Trophoblast cell (in vitro differentiated cells and primary cell): ENCODE results near the gene PHF1.

Experiments used
- DNase-seq, 2 donors: peaks; one replicate each; pipeline ENCODE4 v3.0.0-alpha.2; 2016
- H2AFZ ChIP-seq: 2 replicates; pipeline ENCODE4 v1.6.1; 2013; ENCODE audit warnings: low read length, moderate library complexity, mild to moderate bottlenecking; ENCODE audit not compliant: insufficient read depth, poor library complexity
- H2AK5ac ChIP-seq: 2 replicates; pipeline ENCODE4 v1.6.1; 2013; ENCODE audit warnings: mild to moderate bottlenecking, low read length
- H2BK120ac ChIP-seq: 2 replicates; pipeline ENCODE4 v1.6.1; 2013; ENCODE audit warnings: low read length, mild to moderate bottlenecking, moderate library complexity; ENCODE audit not compliant: insufficient read depth, poor library complexity
- H2BK12ac ChIP-seq: 2 replicates; pipeline ENCODE4 v1.6.1; 2013; ENCODE audit warnings: mild to moderate bottlenecking, low read length, moderate library complexity
- H2BK5ac ChIP-seq: 2 replicates; pipeline ENCODE4 v1.6.1; 2013; ENCODE audit warnings: low read length, low read depth, moderate library complexity, mild to moderate bottlenecking; ENCODE audit not compliant: poor library complexity
- H3K14ac ChIP-seq: 2 replicates; pipeline ENCODE4 v1.6.1; 2013; ENCODE audit warnings: mild to moderate bottlenecking, low read length
- H3K18ac ChIP-seq: 2 replicates; pipeline ENCODE4 v1.6.1; 2013; ENCODE audit warnings: mild to moderate bottlenecking, low read length
- H3K23ac ChIP-seq: 2 replicates; pipeline ENCODE4 v1.6.1; 2013; ENCODE audit warnings: low read length
- H3K27ac ChIP-seq: 2 replicates; pipeline ENCODE4 v1.5.1; 2013; ENCODE audit warnings: low read depth, mild to moderate bottlenecking, inconsistent platforms, low read length, moderate library complexity
- H3K27me3 ChIP-seq: 2 replicates; pipeline ENCODE4 v1.6.1; 2013; ENCODE audit warnings: inconsistent platforms, mild to moderate bottlenecking, low read length, moderate library complexity; ENCODE audit not compliant: insufficient read depth
- H3K36me3 ChIP-seq, 2 experiments: 1 replicate in 1 of 2; 2 replicates in 1 of 2; pipeline ENCODE4 v1.6.1; 2013; ENCODE audit warnings: low read length in 2 of 2, mild to moderate bottlenecking in 2 of 2, moderate library complexity in 1 of 2; ENCODE audit not compliant: insufficient read depth in 2 of 2, control insufficient read depth in 1 of 2
- H3K4ac ChIP-seq: 2 replicates; pipeline ENCODE4 v1.6.1; 2013; ENCODE audit warnings: low read depth, mild to moderate bottlenecking, low read length, moderate library complexity
- H3K4me1 ChIP-seq, 2 experiments: 1 replicate in 1 of 2; 2 replicates in 1 of 2; pipeline ENCODE4 v1.6.1; 2013; ENCODE audit warnings: low read length in 2 of 2, mild to moderate bottlenecking in 2 of 2, moderate library complexity in 1 of 2; ENCODE audit not compliant: insufficient read depth in 2 of 2, control insufficient read depth in 1 of 2
- H3K4me2 ChIP-seq: 2 replicates; pipeline ENCODE4 v1.6.1; 2013; ENCODE audit warnings: inconsistent platforms, mild to moderate bottlenecking, low read length, moderate library complexity
- H3K4me3 ChIP-seq: 2 replicates; pipeline ENCODE4 v1.5.1; 2013; ENCODE audit warnings: mild to moderate bottlenecking, low read depth, low read length, inconsistent platforms
- H3K79me1 ChIP-seq: one replicate; pipeline ENCODE4 v1.6.1; 2013; ENCODE audit warnings: low read length
- H3K79me2 ChIP-seq: 2 replicates; pipeline ENCODE4 v1.6.1; 2013; ENCODE audit warnings: low read length, mild to moderate bottlenecking; ENCODE audit not compliant: control insufficient read depth, insufficient read depth, poor library complexity
- H3K9ac ChIP-seq: 2 replicates; pipeline ENCODE4 v1.6.1; 2013; ENCODE audit warnings: mild to moderate bottlenecking, low read length
- H3K9me3 ChIP-seq: 2 replicates; pipeline ENCODE4 v1.6.1; 2013; ENCODE audit warnings: low read depth, mild to moderate bottlenecking, control low read depth, inconsistent platforms, low read length; ENCODE audit not compliant: insufficient read depth
- H4K12ac ChIP-seq: 2 replicates; pipeline ENCODE4 v1.6.1; 2013; ENCODE audit warnings: low read depth, mild to moderate bottlenecking, low read length, moderate library complexity
- H4K8ac ChIP-seq: 2 replicates; pipeline ENCODE4 v1.6.1; 2013; ENCODE audit warnings: low read depth, mild to moderate bottlenecking, low read length, moderate library complexity
- H4K91ac ChIP-seq: one replicate; pipeline ENCODE4 v1.6.1; 2013; ENCODE audit warnings: low read depth, mild to moderate bottlenecking, low read length, moderate library complexity
- WGBS: extraction: QIAGEN DNeasy Blood & Tissue Kit; methylation state at CpG from one replicate; pipeline ENCODE4 v1.1.7; 2013; ENCODE audit warnings: missing lambda C conversion rate; ENCODE audit not compliant: insufficient read length, insufficient coverage; ENCODE audit errors: extremely low coverage; 5-methylcytosine and 5-hydroxymethylcytosine counted together

Gene PHF1

GRCh38 chr6:33439956-33440648 is 29.3 kb downstream of the PHF1 start:
- no peak overlapping the region for H4K8ac ChIP-seq
- no peak overlapping the region for H2BK12ac ChIP-seq
- H3K18ac ChIP-seq, result no peak overlapping the region
- H2BK5ac ChIP-seq, result no peak overlapping the region
- H4K12ac ChIP-seq, result no peak overlapping the region
- H4K91ac ChIP-seq, result no peak overlapping the region
- no peak overlapping the region for H2AFZ ChIP-seq
- WGBS, result no CpG with 5 or more reads among the region's 9 CpGs
- H3K9ac ChIP-seq, result no peak overlapping the region
- H3K4ac ChIP-seq, result no peak overlapping the region
- no peak overlapping the region for H2AK5ac ChIP-seq
- no peaks in the 10 kb centered on the region for H3K79me1 ChIP-seq
- DNase-seq, result no peak
- no peak overlapping the region for H3K14ac ChIP-seq
- H3K27me3 ChIP-seq, result no peaks in the 10 kb centered on the region
- no peak overlapping the region for H3K4me3 ChIP-seq
- no peak overlapping the region for H3K23ac ChIP-seq
- no peaks in the 10 kb centered on the region for H3K79me2 ChIP-seq
- peaks cover 62 to 78% of the 10 kb centered on the region in 2 experiments for H3K36me3 ChIP-seq
- no peak overlapping the region for H3K4me2 ChIP-seq
- H2BK120ac ChIP-seq, result no peak overlapping the region
- H3K9me3 ChIP-seq, result peaks cover 2% of the 10 kb centered on the region
- no peaks in the 10 kb centered on the region for H3K4me1 ChIP-seq
- H3K27ac ChIP-seq, result no peak overlapping the region

GRCh38 chr6:33440649-33441309 is 30.0 kb downstream of the PHF1 start:
- H3K27me3 ChIP-seq, result no peaks in the 10 kb centered on the region

DNA sequence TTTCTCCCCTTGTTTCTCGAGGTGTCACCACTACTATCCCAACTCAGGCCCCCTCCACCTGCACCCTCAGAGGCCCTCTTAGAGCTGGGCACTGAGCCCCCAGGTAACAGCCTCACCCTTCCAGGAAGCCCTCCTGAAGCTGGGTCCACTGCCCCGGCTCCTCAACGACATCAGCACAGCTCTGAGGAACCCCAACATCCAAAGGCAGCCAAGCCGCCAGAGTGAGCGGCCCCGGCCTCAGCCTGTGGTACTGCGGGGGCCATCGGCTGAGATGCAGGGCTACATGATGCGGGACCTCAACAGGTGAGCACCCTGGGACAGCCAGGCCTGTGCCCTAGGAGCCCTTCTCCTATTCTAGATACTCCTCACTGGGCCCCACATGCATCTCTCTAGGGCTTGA is 30.6 kb downstream of the PHF1 start:
- Histone ChIP-seq H3K18ac (no peak overlapping the region), H2AFZ (no peak overlapping the region), H3K27me3 (no peaks in the 10 kb centered on the region), H3K27ac (no peak overlapping the region), H2BK120ac (no peak overlapping the region), H2BK12ac (no peak overlapping the region), H3K9me3 (peaks cover 4% of the 10 kb centered on the region), H3K14ac (no peak overlapping the region), H3K4me2 (no peak overlapping the region), H2AK5ac (no peak overlapping the region), H4K8ac (no peak overlapping the region), H3K4me1 (no peaks in the 10 kb centered on the region), H3K79me1 (no peaks in the 10 kb centered on the region), H3K9ac (no peak overlapping the region), H3K23ac (no peak overlapping the region), H3K36me3 (peaks cover 63 to 73% of the 10 kb centered on the region in 2 experiments), H4K12ac (no peak overlapping the region), H3K79me2 (no peaks in the 10 kb centered on the region), H3K4ac (no peak overlapping the region), H4K91ac (no peak overlapping the region), H2BK5ac (no peak overlapping the region), H3K4me3 (no peak overlapping the region)
- no CpG with 5 or more reads among the region's 9 CpGs for WGBS
- no peak for DNase-seq

More at GRCh38 chr6:33440649-33441309, 30.0 kb downstream of the PHF1 start:
- Histone ChIP-seq H3K18ac (no peak overlapping the region), H2BK120ac (no peak overlapping the region), H3K4me1 (no peaks in the 10 kb centered on the region), H3K4me2 (no peak overlapping the region), H3K79me2 (no peaks in the 10 kb centered on the region), H3K27ac (no peak overlapping the region), H3K36me3 (peaks cover 58 to 71% of the 10 kb centered on the region in 2 experiments), H3K79me1 (no peaks in the 10 kb centered on the region), H2AFZ (no peak overlapping the region), H2BK12ac (no peak overlapping the region), H4K8ac (no peak overlapping the region), H2BK5ac (no peak overlapping the region), H3K4ac (no peak overlapping the region), H4K91ac (no peak overlapping the region), H2AK5ac (no peak overlapping the region), H3K14ac (no peak overlapping the region), H3K23ac (no peak overlapping the region), H3K9me3 (peaks cover 2% of the 10 kb centered on the region), H4K12ac (no peak overlapping the region), H3K4me3 (no peak overlapping the region), H3K9ac (no peak overlapping the region)
- no CpG with 5 or more reads among the region's 19 CpGs for WGBS
- no peak for DNase-seq

DNA sequence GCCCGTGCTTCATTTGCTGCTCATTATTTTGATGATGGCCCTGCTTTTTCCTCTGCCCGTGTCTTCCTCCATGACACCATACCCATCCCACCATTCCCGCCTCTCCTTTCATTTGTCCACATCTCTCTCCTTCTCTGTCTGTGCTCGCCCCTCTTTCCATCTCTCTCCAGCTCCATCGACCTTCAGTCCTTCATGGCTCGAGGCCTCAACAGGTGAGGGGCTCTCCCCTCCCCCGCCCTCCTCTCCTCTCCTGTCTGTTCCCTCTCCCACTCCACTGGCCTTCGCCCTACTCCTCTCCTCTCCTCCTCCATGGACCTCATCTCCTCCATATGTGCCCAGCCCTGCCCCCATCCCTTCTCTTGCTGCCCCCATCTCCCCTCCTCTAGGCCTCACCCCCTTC is 31.5 kb downstream of the PHF1 start:
- Histone ChIP-seq H3K27ac (no peak overlapping the region), H4K8ac (no peak overlapping the region), H3K4ac (no peak overlapping the region), H3K14ac (no peak overlapping the region), H3K4me3 (no peak overlapping the region), H2BK12ac (no peak overlapping the region), H2BK5ac (no peak overlapping the region), H3K9ac (no peak overlapping the region), H4K12ac (no peak overlapping the region), H3K4me1 (no peaks in the 10 kb centered on the region), H3K23ac (no peak overlapping the region), H3K79me1 (no peaks in the 10 kb centered on the region), H3K9me3 (peaks cover 2% of the 10 kb centered on the region), H3K27me3 (no peaks in the 10 kb centered on the region), H2BK120ac (no peak overlapping the region), H4K91ac (no peak overlapping the region), H3K18ac (no peak overlapping the region), H3K79me2 (no peaks in the 10 kb centered on the region), H3K4me2 (no peak overlapping the region), H3K36me3 (peaks cover 66 to 72% of the 10 kb centered on the region in 2 experiments), H2AFZ (no peak overlapping the region), H2AK5ac (no peak overlapping the region)
- DNase-seq, result no peak
- WGBS, result no CpG with 5 or more reads among the region's 8 CpGs
